Osteocyte (in vitro differentiated cells): ENCODE data around the gene LSM11. TPM values are rescaled to one million over a fixed set of nuclear protein-coding genes. Genes with fewer than 3 reads are reported as not detected.
"Not testable (repeated sequence)": the region's sequence is repeated elsewhere in the genome, so short reads cannot be mapped to it uniquely, and the experiment has no call there.

ENCODE experiments used
- DNase-seq: peaks from one replicate; pipeline ENCODE4 v3.0.0; 2021; ENCODE audit warnings: mixed read lengths; ENCODE audit not compliant: unreplicated experiment; ENCODE audit errors: extremely low spot score
- H3K27ac Mint-ChIP-seq: one replicate; pipeline ENCODE4 v1.8.0; 2021; ENCODE audit warnings: mild to moderate bottlenecking, mixed read lengths; ENCODE audit not compliant: unreplicated experiment
- H3K27me3 Mint-ChIP-seq: one replicate; pipeline ENCODE4 v1.8.0; 2021; ENCODE audit warnings: mixed read lengths; ENCODE audit not compliant: unreplicated experiment
- H3K36me3 Mint-ChIP-seq: one replicate; pipeline ENCODE4 v1.8.0; 2021; ENCODE audit warnings: mixed read lengths; ENCODE audit not compliant: unreplicated experiment
- H3K4me1 Mint-ChIP-seq: one replicate; pipeline ENCODE4 v1.8.0; 2021; ENCODE audit warnings: mixed read lengths; ENCODE audit not compliant: unreplicated experiment
- H3K4me3 Mint-ChIP-seq: one replicate; pipeline ENCODE4 v1.8.0; 2021; ENCODE audit warnings: mild to moderate bottlenecking, moderate library complexity, mixed read lengths; ENCODE audit not compliant: unreplicated experiment
- H3K9me3 Mint-ChIP-seq: one replicate; pipeline ENCODE4 v1.8.0; 2021; ENCODE audit warnings: mixed read lengths; ENCODE audit not compliant: unreplicated experiment
- CTCF ChIP-seq: fragments of 200-600 bp; sonication (generic); IDR thresholded peaks from 2 replicates; pipeline ENCODE4 v1.5.0; 2021; ENCODE audit warnings: antibody characterized with exemption, mild to moderate bottlenecking, moderate library complexity
- long read RNA-seq: library from polyadenylated mRNA; unstranded; transcript quantifications from one replicate; pipeline ENCODE4 v2.0.0, GENCODE V29; 2021
- total RNA-seq: library from RNA; stranded (reverse); gene quantifications from 2 replicates; pipeline ENCODE4 v1.2.1, GENCODE V29; 2021

Gene LSM11
- total RNA-seq: 7.2 TPM in 2 replicates
- long read RNA-seq, partial matches to known transcripts: 0 of 6 reads
- long read RNA-seq, other reads (novel, unspliced or antisense): 6 of 6 reads

GRCh38 chr5:157743163-157744050, at the start of gene LSM11:
Gene LSM11, plus strand, starts transcription at chr5:157743712. Its CDS starts 39 bp downstream, at chr5:157743751.
- H3K36me3 Mint-ChIP-seq: peaks cover 2% of the 10 kb centered on the region
- H3K4me3 Mint-ChIP-seq: peak within 1 kb of the TSS; percentile 89

GRCh38 chr5:157693816-157694215, 49.7 kb upstream of the LSM11 start:
- H3K4me3 Mint-ChIP-seq, H3K4me1 Mint-ChIP-seq, H3K9me3 Mint-ChIP-seq, H3K27me3 Mint-ChIP-seq, H3K27ac Mint-ChIP-seq, H3K36me3 Mint-ChIP-seq: not testable (repeated sequence)
- peak; percentile 81 for DNase-seq

More at GRCh38 chr5:157743163-157744050, at the start of gene LSM11:
- peaks cover 26% of the 10 kb centered on the region for H3K4me1 Mint-ChIP-seq
- DNase-seq: peak; percentile 97
- peak; percentile 100 for TF ChIP-seq CTCF
- no peaks in the 10 kb centered on the region for H3K9me3 Mint-ChIP-seq
- no peaks in the 10 kb centered on the region for H3K27me3 Mint-ChIP-seq
- H3K27ac Mint-ChIP-seq: peak within 1 kb of the TSS; percentile 69

GRCh38 chr5:157696154-157696553, 47.4 kb upstream of the LSM11 start:
- H3K9me3 Mint-ChIP-seq, H3K36me3 Mint-ChIP-seq, H3K27me3 Mint-ChIP-seq: not testable (repeated sequence)

GRCh38 chr5:157698674-157699073, 44.8 kb upstream of the LSM11 start:
- not testable (repeated sequence) for H3K36me3 Mint-ChIP-seq, H3K4me1 Mint-ChIP-seq, H3K27me3 Mint-ChIP-seq, H3K4me3 Mint-ChIP-seq, DNase-seq, H3K27ac Mint-ChIP-seq, H3K9me3 Mint-ChIP-seq

More at GRCh38 chr5:157696154-157696553, 47.4 kb upstream of the LSM11 start:
- H3K4me1 Mint-ChIP-seq, DNase-seq, H3K4me3 Mint-ChIP-seq, H3K27ac Mint-ChIP-seq: not testable (repeated sequence)

- H3K4me3 Mint-ChIP-seq: no peak overlapping the region
- H3K4me1 Mint-ChIP-seq: no peaks in the 10 kb centered on the region
- no peak overlapping the region for H3K27ac Mint-ChIP-seq
- no peak for DNase-seq
- peaks cover 2% of the 10 kb centered on the region for H3K36me3 Mint-ChIP-seq
- peaks cover 2% of the 10 kb centered on the region for H3K9me3 Mint-ChIP-seq
- no peak for TF ChIP-seq CTCF
- no peaks in the 10 kb centered on the region for H3K27me3 Mint-ChIP-seq
Measured at GRCh38 chr5:157703736-157704135, 39.8 kb upstream of the LSM11 start.

- Mint-ChIP-seq H3K4me3 (no peak overlapping the region), H3K9me3 (peaks cover 3% of the 10 kb centered on the region), H3K27ac (no peak overlapping the region), H3K4me1 (peaks cover 16% of the 10 kb centered on the region), H3K27me3 (no peaks in the 10 kb centered on the region), H3K36me3 (no peaks in the 10 kb centered on the region)
- TF ChIP-seq CTCF: no peak
- DNase-seq: no peak
Measured at GRCh38 chr5:157708866-157709265, 34.6 kb upstream of the LSM11 start.
